Cardiac fibroblast (primary cell): ENCODE results near the gene TRPM3.

Source experiments
- DNase-seq, 2 donors: peaks; one replicate each; pipeline versions ENCODE4 v3.0.0 to v3.0.0-alpha.2; 2010; ENCODE audit warnings: low read depth in 2 of 2
- H3K4me3 ChIP-seq, 2 donors: replicated peaks in 1 of 2; 1 replicate in 1 of 2; 2 replicates in 1 of 2; pipeline ENCODE4 v1.5.1; 2011; ENCODE audit warnings: low read depth in 2 of 2, low read length in 2 of 2, mild to moderate bottlenecking in 2 of 2, moderate library complexity in 1 of 2
- TF ChIP-seq, protein P1 (sequence below): IDR thresholded peaks from one replicate; pipeline ENCODE4 v1.5.1; 2011; ENCODE audit warnings: low read depth, mild to moderate bottlenecking, low read length, inconsistent platforms

Gene TRPM3

DNA sequence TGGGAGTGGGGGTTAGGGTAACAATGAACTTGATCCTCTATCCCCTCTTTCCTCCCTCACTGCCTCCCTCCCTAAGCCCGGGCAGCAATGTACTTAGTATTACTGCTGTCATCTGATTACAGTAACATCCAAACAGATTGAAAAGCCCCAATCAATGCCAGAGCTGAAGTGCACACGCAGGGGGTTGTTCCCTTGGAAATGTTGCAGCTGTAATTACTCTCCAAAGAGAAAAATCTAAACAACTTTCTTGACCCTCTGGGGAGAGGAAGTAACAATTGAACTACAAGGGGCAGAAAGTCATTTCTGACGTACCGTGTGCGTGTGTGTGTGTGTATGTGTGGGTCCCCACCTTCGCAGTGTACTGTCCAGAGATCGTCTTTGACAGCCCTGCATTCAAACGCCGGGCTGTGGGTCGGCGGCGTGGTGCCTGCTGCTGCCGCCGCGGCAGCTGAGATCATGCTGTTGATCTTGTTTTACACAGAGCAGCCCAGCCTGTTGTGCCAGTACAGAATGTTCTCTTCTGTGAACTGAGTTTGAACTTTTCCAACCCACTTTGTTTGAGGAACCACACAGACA is 640.9 kb downstream of the TRPM3 start:
- TF ChIP-seq, protein P1, sequence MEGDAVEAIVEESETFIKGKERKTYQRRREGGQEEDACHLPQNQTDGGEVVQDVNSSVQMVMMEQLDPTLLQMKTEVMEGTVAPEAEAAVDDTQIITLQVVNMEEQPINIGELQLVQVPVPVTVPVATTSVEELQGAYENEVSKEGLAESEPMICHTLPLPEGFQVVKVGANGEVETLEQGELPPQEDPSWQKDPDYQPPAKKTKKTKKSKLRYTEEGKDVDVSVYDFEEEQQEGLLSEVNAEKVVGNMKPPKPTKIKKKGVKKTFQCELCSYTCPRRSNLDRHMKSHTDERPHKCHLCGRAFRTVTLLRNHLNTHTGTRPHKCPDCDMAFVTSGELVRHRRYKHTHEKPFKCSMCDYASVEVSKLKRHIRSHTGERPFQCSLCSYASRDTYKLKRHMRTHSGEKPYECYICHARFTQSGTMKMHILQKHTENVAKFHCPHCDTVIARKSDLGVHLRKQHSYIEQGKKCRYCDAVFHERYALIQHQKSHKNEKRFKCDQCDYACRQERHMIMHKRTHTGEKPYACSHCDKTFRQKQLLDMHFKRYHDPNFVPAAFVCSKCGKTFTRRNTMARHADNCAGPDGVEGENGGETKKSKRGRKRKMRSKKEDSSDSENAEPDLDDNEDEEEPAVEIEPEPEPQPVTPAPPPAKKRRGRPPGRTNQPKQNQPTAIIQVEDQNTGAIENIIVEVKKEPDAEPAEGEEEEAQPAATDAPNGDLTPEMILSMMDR = no peak
- H3K4me3 ChIP-seq = no peak overlapping the region
- DNase-seq = peak; percentile 95 to 99

DNA sequence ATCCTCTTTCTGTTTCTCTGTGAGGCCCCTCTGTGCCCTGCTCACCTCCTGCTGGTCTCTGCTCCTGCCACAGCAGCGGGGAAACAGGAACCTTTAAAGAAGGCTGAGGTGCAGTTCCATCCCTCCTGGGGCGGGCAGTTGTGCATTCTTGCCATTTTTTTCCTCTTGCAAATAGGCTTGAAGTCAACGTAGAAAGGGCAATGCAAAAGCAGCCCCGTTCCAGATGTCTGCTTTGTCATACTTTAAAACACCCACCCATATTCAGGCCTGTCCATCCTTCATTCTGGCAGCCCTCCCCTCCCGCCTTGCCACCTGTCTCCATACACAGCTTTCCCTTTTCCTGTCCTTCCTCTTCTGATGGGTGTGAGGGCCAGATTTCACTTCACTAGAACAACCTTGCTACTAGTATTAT is 641.5 kb downstream of the TRPM3 start:
- TF ChIP-seq, protein P1 = no peak
- DNase-seq = peak; percentile 92 to 93
- no peak overlapping the region for H3K4me3 ChIP-seq
